Right cardiac atrium (tissue), 5 donors: Measurements from ENCODE around the gene ANO10. TPM values are rescaled to one million over a fixed set of nuclear protein-coding genes. Genes with fewer than 3 reads are reported as not detected.

Experiments
- ATAC-seq, 2 donors: fragments of 200-7000 bp; cut with Tn5 transposase; one replicate each; pipeline versions ENCODE4 v1.8.0 to v1.9.1; 2020; ENCODE audit warnings: moderate library complexity in 2 of 2, mild to moderate bottlenecking in 1 of 2
- DNase-seq, 3 donors: peaks; one replicate each; pipeline ENCODE4 v3.0.0-alpha.2; 2020
- H3K27ac ChIP-seq: one replicate; pipeline ENCODE4 v1.5.1; 2013; ENCODE audit warnings: mild to moderate bottlenecking, low read length, control low read depth, moderate library complexity
- H3K27me3 ChIP-seq: one replicate; pipeline ENCODE4 v1.6.1; 2013; ENCODE audit not compliant: control insufficient read depth, insufficient read depth
- H3K4me1 ChIP-seq: one replicate; pipeline ENCODE4 v1.6.1; 2013; ENCODE audit warnings: low read length; ENCODE audit not compliant: control insufficient read depth, insufficient read depth
- H3K4me3 ChIP-seq: one replicate; pipeline ENCODE4 v1.5.1; 2013; ENCODE audit warnings: low read length, control low read depth
- H3K9me3 ChIP-seq: one replicate; pipeline ENCODE4 v1.6.1; 2013; ENCODE audit warnings: low read length; ENCODE audit not compliant: control insufficient read depth
- WGBS: extraction: QIAGEN DNeasy Blood & Tissue Kit; methylation state at CpG from one replicate; pipeline ENCODE4 v1.1.7; 2013; 5-methylcytosine and 5-hydroxymethylcytosine counted together
- intact Hi-C, 4 donors: fragments of 100-400 bp; cut with DNase I; formaldehyde crosslinking; loops; one replicate each; pipeline versions ENCODE4 v1.11.0 to v1.14.0; 2022 to 2023
- polyA plus RNA-seq: library from polyadenylated mRNA; stranded (reverse); fragments of 200-250 nt; gene quantifications from one replicate; pipeline ENCODE4 v1.2.3, GENCODE V29; 2013
- total RNA-seq, 4 donors: library from RNA; stranded (reverse); fragmentation: NEBNext Ultra II Directional; extraction: Animal tissue kit (Norgen Biotek cat#: 25700); gene quantifications; one replicate each; pipeline ENCODE4 v1.2.1, GENCODE V29; 2021
- donor health status: healthy with polysubstance abuse.
- donor health status: DM: no; HTN: yes; CAD: no.
- donor health status: DM: no; HTN: no; CAD: no.
- donor health status: DM: no; HTN: yes; CAD: no; lungs with severe emphysema.
- donor health status: DM: yes; HTN: yes; CAD: no.

Gene ANO10
- total and polyA plus RNA-seq, 5 donors: 9.3 to 16.5 (median 15.8) TPM

- 90% methylated on average over 4 of the region's 4 CpGs for WGBS
- Histone ChIP-seq H3K27ac (no peak overlapping the region), H3K4me3 (no peak overlapping the region), H3K4me1 (peaks cover 4% of the 10 kb centered on the region), H3K9me3 (no peaks in the 10 kb centered on the region), H3K27me3 (no peaks in the 10 kb centered on the region)
- ATAC-seq (no peak), DNase-seq (no peak)
- intact Hi-C loops: no loop called here
These were observed 276.6 kb downstream of the ANO10 start for GRCh38 chr3:43345246-43345645.

- WGBS: 98% methylated on average over 3 of the region's 3 CpGs
- intact Hi-C loops: no loop called here
- H3K4me3 ChIP-seq: no peak overlapping the region
- H3K4me1 ChIP-seq: peaks cover 4% of the 10 kb centered on the region
- H3K9me3 ChIP-seq: no peaks in the 10 kb centered on the region
- no peak overlapping the region for H3K27ac ChIP-seq
- DNase-seq (no peak), ATAC-seq (no peak)
- no peaks in the 10 kb centered on the region for H3K27me3 ChIP-seq
These were observed 277.3 kb downstream of the ANO10 start for GRCh38 chr3:43344520-43344919.

GRCh38 chr3:43343815-43344214 lies 278.0 kb downstream of the ANO10 start:
- Histone ChIP-seq H3K4me1 (peaks cover 4% of the 10 kb centered on the region), H3K4me3 (no peak overlapping the region), H3K27ac (no peak overlapping the region), H3K9me3 (no peaks in the 10 kb centered on the region), H3K27me3 (no peaks in the 10 kb centered on the region)
- intact Hi-C loops: no loop called here
- WGBS: 77% methylated on average over 3 of the region's 3 CpGs
- ATAC-seq: no peak
- DNase-seq: no peak

- Histone ChIP-seq H3K27ac (no peak overlapping the region), H3K9me3 (no peaks in the 10 kb centered on the region), H3K4me3 (no peak overlapping the region), H3K27me3 (no peaks in the 10 kb centered on the region), H3K4me1 (peaks cover 4% of the 10 kb centered on the region)
- ATAC-seq (no peak), DNase-seq (no peak)
- WGBS: 77% methylated on average over 4 of the region's 4 CpGs
- intact Hi-C loops: no loop called here
These were observed 278.6 kb downstream of the ANO10 start for GRCh38 chr3:43343185-43343584.

- Histone ChIP-seq H3K27ac (no peak overlapping the region), H3K27me3 (no peaks in the 10 kb centered on the region), H3K9me3 (no peaks in the 10 kb centered on the region), H3K4me1 (peaks cover 4% of the 10 kb centered on the region), H3K4me3 (no peak overlapping the region)
- ATAC-seq (no peak), DNase-seq (no peak)
- WGBS: 88% methylated on average over 2 of the region's 2 CpGs
- intact Hi-C loops: no loop called here
These were observed 280.0 kb downstream of the ANO10 start for GRCh38 chr3:43341788-43342187.

- intact Hi-C loops: no loop called here
- H3K4me1 ChIP-seq: peaks cover 3% of the 10 kb centered on the region
- ATAC-seq (no peak), DNase-seq (no peak)
- 92% methylated on average over 7 of the region's 7 CpGs for WGBS
- no peak overlapping the region for H3K27ac ChIP-seq
- no peak overlapping the region for H3K4me3 ChIP-seq
- H3K9me3 ChIP-seq: no peaks in the 10 kb centered on the region
- no peaks in the 10 kb centered on the region for H3K27me3 ChIP-seq
These were observed 281.4 kb downstream of the ANO10 start for GRCh38 chr3:43340403-43340802.

GRCh38 chr3:43338295-43338694 lies 283.5 kb downstream of the ANO10 start:
- ATAC-seq (no peak), DNase-seq (no peak)
- intact Hi-C loops: no loop called here
- H3K4me1 ChIP-seq: no peaks in the 10 kb centered on the region
- no peaks in the 10 kb centered on the region for H3K9me3 ChIP-seq
- H3K27ac ChIP-seq: no peak overlapping the region
- H3K27me3 ChIP-seq: no peaks in the 10 kb centered on the region
- H3K4me3 ChIP-seq: no peak overlapping the region
- WGBS: 92% methylated on average over 2 of the region's 2 CpGs

- DNase-seq: no peak
- no peak for ATAC-seq
- no peaks in the 10 kb centered on the region for H3K4me1 ChIP-seq
- no peaks in the 10 kb centered on the region for H3K9me3 ChIP-seq
- H3K27me3 ChIP-seq: no peaks in the 10 kb centered on the region
- WGBS: 96% methylated on average over 1 of the region's 1 CpG
- intact Hi-C loops: no loop called here
- no peak overlapping the region for H3K27ac ChIP-seq
- no peak overlapping the region for H3K4me3 ChIP-seq
These were observed 286.0 kb downstream of the ANO10 start for GRCh38 chr3:43335799-43336198.

GRCh38 chr3:43334976-43335375 lies 286.8 kb downstream of the ANO10 start:
- Histone ChIP-seq H3K4me3 (no peak overlapping the region), H3K27me3 (no peaks in the 10 kb centered on the region), H3K9me3 (no peaks in the 10 kb centered on the region), H3K4me1 (peaks cover 2% of the 10 kb centered on the region), H3K27ac (no peak overlapping the region)
- 78% methylated on average over 1 of the region's 1 CpG for WGBS
- intact Hi-C loops: no loop called here
- ATAC-seq (no peak), DNase-seq (no peak)

- Histone ChIP-seq H3K27me3 (no peaks in the 10 kb centered on the region), H3K4me3 (no peak overlapping the region), H3K9me3 (no peaks in the 10 kb centered on the region), H3K4me1 (peaks cover 6% of the 10 kb centered on the region), H3K27ac (no peak overlapping the region)
- no peak for ATAC-seq
- WGBS: 82% methylated on average over 4 of the region's 4 CpGs
- intact Hi-C loops: no loop called here
- no peak for DNase-seq
These were observed 290.4 kb downstream of the ANO10 start for GRCh38 chr3:43331381-43331780.

- intact Hi-C loops: no loop called here
- ATAC-seq (no peak), DNase-seq (no peak)
- 38% methylated on average over 1 of the region's 1 CpG for WGBS
- peaks cover 9% of the 10 kb centered on the region for H3K4me1 ChIP-seq
- no peaks in the 10 kb centered on the region for H3K27me3 ChIP-seq
- H3K4me3 ChIP-seq: no peak overlapping the region
- no peak overlapping the region for H3K27ac ChIP-seq
- H3K9me3 ChIP-seq: no peaks in the 10 kb centered on the region
These were observed 290.8 kb downstream of the ANO10 start for GRCh38 chr3:43330981-43331380.

GRCh38 chr3:43328653-43329052 lies 293.2 kb downstream of the ANO10 start:
- intact Hi-C loops: no loop called here
- no peaks in the 10 kb centered on the region for H3K9me3 ChIP-seq
- H3K27me3 ChIP-seq: no peaks in the 10 kb centered on the region
- no peak overlapping the region for H3K27ac ChIP-seq
- DNase-seq (no peak), ATAC-seq (no peak)
- H3K4me3 ChIP-seq: no peak overlapping the region
- peaks cover 9% of the 10 kb centered on the region for H3K4me1 ChIP-seq
